SK-N-SH (cell line): Measurements from ENCODE around the gene LRRC17. TPM values are rescaled to one million over a fixed set of nuclear protein-coding genes. Genes with fewer than 3 reads are reported as not detected.

Source experiments
- CTCF ChIA-PET: fragments of 300-600, 350-600 bp; formaldehyde crosslinking; extraction: SDS; loops from one replicate; lab custom pipeline; 2021; lab: Yijun Ruan, JAX
- POLR2A ChIA-PET: fragments of 350-600 bp; sonication (Branson Sonifier 250); formaldehyde crosslinking; extraction: SDS; loops from one replicate; lab custom pipeline; 2020; ENCODE audit warnings: antibody characterized with exemption, inconsistent platforms; lab: Yijun Ruan, JAX
- DNase-seq: peaks from one replicate; pipeline ENCODE4 v3.0.0; 2012
- H2AFZ ChIP-seq: fragments of 200-600 bp; sonication (generic); 2 replicates; pipeline ENCODE4 v1.8.1; 2016; ENCODE audit warnings: antibody characterized with exemption, mild to moderate bottlenecking, low read depth
- H3F3A ChIP-seq: fragments of 200-600 bp; sonication (generic); replicated peaks from 2 replicates; pipeline ENCODE3; 2016; ENCODE audit warnings: antibody characterized with exemption, mild to moderate bottlenecking; ENCODE audit not compliant: insufficient read depth
- H3K27ac ChIP-seq, 2 experiments: fragments of 200-500 bp in 1 of 2; fragments of 200-600 bp in 1 of 2; sonication (Bioruptor generic) in 1 of 2; sonication (generic), shearing (Covaris generic) in 1 of 2; 2 replicates each; pipeline versions ENCODE4 v1.5.1 to v1.6.1; 2014 to 2016; ENCODE audit warnings: low read depth in 2 of 2, inconsistent platforms in 1 of 2, low read length in 1 of 2, mild to moderate bottlenecking in 1 of 2, mixed read lengths in 1 of 2
- H3K27me3 ChIP-seq: fragments of 200-600 bp; sonication (generic), shearing (Covaris generic); 2 replicates; pipeline ENCODE4 v1.6.1; 2016; ENCODE audit warnings: mixed run types; ENCODE audit not compliant: insufficient read depth
- H3K36me3 ChIP-seq, 2 experiments: fragments of 200-500 bp in 1 of 2; fragments of 200-600 bp in 1 of 2; sonication (Bioruptor generic) in 1 of 2; sonication (generic) in 1 of 2; replicated peaks in 1 of 2; 2 replicates each; pipeline versions ENCODE3 to v1.5.1; 2014 to 2016; ENCODE audit warnings: low read length in 1 of 2, mild to moderate bottlenecking in 1 of 2; ENCODE audit not compliant: insufficient read depth in 2 of 2, control insufficient read depth in 1 of 2
- H3K4me1 ChIP-seq, 2 experiments: fragments of 200-500 bp in 1 of 2; fragments of 200-600 bp in 1 of 2; sonication (Bioruptor generic) in 1 of 2; sonication (generic), shearing (Covaris generic) in 1 of 2; 2 replicates each; pipeline versions ENCODE4 v1.5.1 to v1.6.1; 2014 to 2016; ENCODE audit warnings: low read depth in 1 of 2, low read length in 1 of 2, mixed run types in 1 of 2; ENCODE audit not compliant: insufficient read depth in 2 of 2, control insufficient read depth in 1 of 2
- H3K4me2 ChIP-seq: fragments of 200-600 bp; sonication (generic), shearing (Covaris generic); 2 replicates; pipeline ENCODE4 v1.6.1; 2017; ENCODE audit warnings: mixed run types
- H3K4me3 ChIP-seq, 2 experiments: fragments of 200-500 bp in 1 of 2; fragments of 200-600 bp in 1 of 2; sonication (Bioruptor generic) in 1 of 2; sonication (generic), shearing (Covaris generic) in 1 of 2; 2 replicates each; pipeline versions ENCODE4 v1.5.1 to v1.8.1; 2014 to 2016; ENCODE audit warnings: low read depth in 2 of 2, inconsistent platforms in 1 of 2, low read length in 1 of 2, mild to moderate bottlenecking in 1 of 2, mixed read lengths in 1 of 2, moderate library complexity in 1 of 2
- H3K79me2 ChIP-seq: fragments of 200-600 bp; sonication (generic); 2 replicates; pipeline ENCODE4 v1.8.1; 2017; ENCODE audit warnings: mild to moderate bottlenecking; ENCODE audit not compliant: insufficient read depth
- H3K9ac ChIP-seq: fragments of 200-600 bp; sonication (generic); 2 replicates; pipeline ENCODE4 v1.6.1; 2017; ENCODE audit warnings: mixed run types
- H3K9me2 ChIP-seq: fragments of 200-600 bp; sonication (generic); 2 replicates; pipeline ENCODE4 v1.6.1; 2017; ENCODE audit warnings: mixed run types
- H3K9me3 ChIP-seq: fragments of 200-600 bp; sonication (generic); 2 replicates; pipeline ENCODE4 v1.6.1; 2017; ENCODE audit warnings: mixed run types, mild to moderate bottlenecking, moderate library complexity
- H4K20me1 ChIP-seq: fragments of 200-600 bp; sonication (generic); 2 replicates; pipeline ENCODE4 v1.6.1; 2017; ENCODE audit warnings: mild to moderate bottlenecking, mixed run types; ENCODE audit not compliant: insufficient read depth
- CHD2 ChIP-seq: fragments of 150-350 bp; IDR thresholded peaks from 2 replicates; pipeline ENCODE4 v1.6.1; 2018; ENCODE audit warnings: low read length; ENCODE audit not compliant: partially characterized antibody
- ELF1 ChIP-seq: IDR thresholded peaks from 2 replicates; pipeline ENCODE4 v1.4.0; 2012
- EP300 ChIP-seq, 2 experiments: IDR thresholded peaks; 2 replicates each; pipeline versions ENCODE4 v1.4.0 to v1.6.1; 2012; ENCODE audit warnings: borderline replicate concordance in 1 of 2, low read depth in 1 of 2, low read length in 1 of 2
- FOSL2 ChIP-seq: IDR thresholded peaks from 2 replicates; pipeline ENCODE4 v1.4.0; 2012; ENCODE audit warnings: low read depth, mild to moderate bottlenecking, moderate library complexity, borderline replicate concordance
- FOXM1 ChIP-seq: IDR thresholded peaks from 2 replicates; pipeline ENCODE4 v1.4.0; 2012; ENCODE audit warnings: low read depth, mild to moderate bottlenecking
- GABPA ChIP-seq: IDR thresholded peaks from 2 replicates; pipeline ENCODE4 v1.4.0; 2012; ENCODE audit warnings: low read depth, mild to moderate bottlenecking
- GATA2 ChIP-seq: sonication (generic); formaldehyde crosslinking; IDR thresholded peaks from 2 replicates; pipeline ENCODE4 v1.5.0; 2020; ENCODE audit warnings: mild to moderate bottlenecking, missing genetic modification reagents
- MAX ChIP-seq: IDR thresholded peaks from 2 replicates; pipeline ENCODE4 v1.4.0; 2012; ENCODE audit warnings: low read depth
- MEF2A ChIP-seq: IDR thresholded peaks from 2 replicates; pipeline ENCODE4 v1.4.0; 2012; ENCODE audit warnings: low read depth, borderline replicate concordance
- MXI1 ChIP-seq: IDR thresholded peaks from 2 replicates; pipeline ENCODE4 v1.6.1; 2012; ENCODE audit warnings: mild to moderate bottlenecking, low read depth, low read length, improper control_type of control experiment
- NFIC ChIP-seq: IDR thresholded peaks from 2 replicates; pipeline ENCODE4 v1.4.0; 2012; ENCODE audit warnings: borderline replicate concordance
- NRF1 ChIP-seq: IDR thresholded peaks from 2 replicates; pipeline ENCODE4 v1.6.1; 2012; ENCODE audit warnings: low read depth, mild to moderate bottlenecking, low read length
- PBX3 ChIP-seq: IDR thresholded peaks from 2 replicates; pipeline ENCODE4; 2012
- RAD21 ChIP-seq: IDR thresholded peaks from 2 replicates; pipeline ENCODE4 v1.6.1; 2012; ENCODE audit warnings: mild to moderate bottlenecking, low read length
- RCOR1 ChIP-seq: fragments of 150-350 bp; IDR thresholded peaks from 2 replicates; pipeline ENCODE4 v1.6.1; 2017; ENCODE audit warnings: antibody characterized with exemption, low read length
- RFX5 ChIP-seq: IDR thresholded peaks from 2 replicates; pipeline ENCODE4 v1.6.1; 2012; ENCODE audit warnings: mild to moderate bottlenecking, improper control_type of control experiment, low read length
- SIN3A ChIP-seq: IDR thresholded peaks from 2 replicates; pipeline ENCODE4 v1.6.1; 2012; ENCODE audit warnings: low read depth, mild to moderate bottlenecking, low read length, moderate library complexity, borderline replicate concordance
- TCF12 ChIP-seq: IDR thresholded peaks from 2 replicates; pipeline ENCODE4 v1.4.0; 2012
- USF2 ChIP-seq: fragments of 150-350 bp; IDR thresholded peaks from 2 replicates; pipeline ENCODE4 v1.6.1; 2017; ENCODE audit warnings: antibody characterized with exemption, low read length, low read depth, borderline replicate concordance
- WGBS: methylation state at CpG from one replicate; pipeline ENCODE4 v1.1.6; 2017; ENCODE audit warnings: low lambda C conversion rate; 5-methylcytosine and 5-hydroxymethylcytosine counted together
- polyA plus RNA-seq, 3 experiments: library from polyadenylated mRNA; depleted of rRNA; stranded (reverse); fragments of >200 nt; gene quantifications; 2 replicates each; pipeline ENCODE4 v1.2.3, GENCODE V29; 2012
- TF ChIP-seq, protein P1 (sequence below): IDR thresholded peaks from 2 replicates; pipeline ENCODE4 v1.4.0; 2012; ENCODE audit warnings: low read depth, borderline replicate concordance
- TF ChIP-seq, protein P2 (sequence below): fragments of 150-350 bp; IDR thresholded peaks from 2 replicates; pipeline ENCODE4 v1.6.1; 2016; ENCODE audit warnings: mild to moderate bottlenecking, low read depth, low read length

Gene LRRC17
- polyA plus RNA-seq, 1 of the 3 experiments (the other 2 are of a cell fraction): 101 TPM

- Histone ChIP-seq H3F3A (peaks cover 4% of the 10 kb centered on the region), H3K27me3 (no peaks in the 10 kb centered on the region), H3K27ac (peak overlapping the region; percentile 23 to 47; a peak in 2 of 4 replicates), H3K9me3 (no peaks in the 10 kb centered on the region), H3K36me3 (peaks cover 0 to 3% of the 10 kb centered on the region in 2 experiments), H3K4me2 (no peak overlapping the region), H2AFZ (no peak overlapping the region), H3K4me3 (no peak overlapping the region), H3K9ac (no peak overlapping the region), H3K79me2 (no peaks in the 10 kb centered on the region), H4K20me1 (no peaks in the 10 kb centered on the region), H3K4me1 (peaks cover 0 to 41% of the 10 kb centered on the region in 2 experiments; a peak in 2 of 4 replicates), H3K9me2 (no peaks in the 10 kb centered on the region)
- ChIA-PET POLR2A (no interaction called here), CTCF (interaction anchor here (0.9 kb wide), 1 partner anchor 8 kb away, joined by 4 read pairs; no protein-coding TSS in a partner anchor)
- DNase-seq: no peak
- WGBS: 98% methylated on average over 3 of the region's 3 CpGs
- TF ChIP-seq MXI1 (no peak), NFIC (no peak), RAD21 (no peak), SIN3A (no peak), FOSL2 (no peak), USF2 (no peak), NRF1 (no peak), MEF2A (no peak)
- TF ChIP-seq, protein P1, sequence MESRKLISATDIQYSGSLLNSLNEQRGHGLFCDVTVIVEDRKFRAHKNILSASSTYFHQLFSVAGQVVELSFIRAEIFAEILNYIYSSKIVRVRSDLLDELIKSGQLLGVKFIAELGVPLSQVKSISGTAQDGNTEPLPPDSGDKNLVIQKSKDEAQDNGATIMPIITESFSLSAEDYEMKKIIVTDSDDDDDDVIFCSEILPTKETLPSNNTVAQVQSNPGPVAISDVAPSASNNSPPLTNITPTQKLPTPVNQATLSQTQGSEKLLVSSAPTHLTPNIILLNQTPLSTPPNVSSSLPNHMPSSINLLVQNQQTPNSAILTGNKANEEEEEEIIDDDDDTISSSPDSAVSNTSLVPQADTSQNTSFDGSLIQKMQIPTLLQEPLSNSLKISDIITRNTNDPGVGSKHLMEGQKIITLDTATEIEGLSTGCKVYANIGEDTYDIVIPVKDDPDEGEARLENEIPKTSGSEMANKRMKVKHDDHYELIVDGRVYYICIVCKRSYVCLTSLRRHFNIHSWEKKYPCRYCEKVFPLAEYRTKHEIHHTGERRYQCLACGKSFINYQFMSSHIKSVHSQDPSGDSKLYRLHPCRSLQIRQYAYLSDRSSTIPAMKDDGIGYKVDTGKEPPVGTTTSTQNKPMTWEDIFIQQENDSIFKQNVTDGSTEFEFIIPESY: no peak
- TF ChIP-seq, protein P2, sequence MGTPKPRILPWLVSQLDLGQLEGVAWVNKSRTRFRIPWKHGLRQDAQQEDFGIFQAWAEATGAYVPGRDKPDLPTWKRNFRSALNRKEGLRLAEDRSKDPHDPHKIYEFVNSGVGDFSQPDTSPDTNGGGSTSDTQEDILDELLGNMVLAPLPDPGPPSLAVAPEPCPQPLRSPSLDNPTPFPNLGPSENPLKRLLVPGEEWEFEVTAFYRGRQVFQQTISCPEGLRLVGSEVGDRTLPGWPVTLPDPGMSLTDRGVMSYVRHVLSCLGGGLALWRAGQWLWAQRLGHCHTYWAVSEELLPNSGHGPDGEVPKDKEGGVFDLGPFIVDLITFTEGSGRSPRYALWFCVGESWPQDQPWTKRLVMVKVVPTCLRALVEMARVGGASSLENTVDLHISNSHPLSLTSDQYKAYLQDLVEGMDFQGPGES: no peak
These were observed 21.9 kb downstream of the LRRC17 start for GRCh38 chr7:102934701-102935100.

DNA sequence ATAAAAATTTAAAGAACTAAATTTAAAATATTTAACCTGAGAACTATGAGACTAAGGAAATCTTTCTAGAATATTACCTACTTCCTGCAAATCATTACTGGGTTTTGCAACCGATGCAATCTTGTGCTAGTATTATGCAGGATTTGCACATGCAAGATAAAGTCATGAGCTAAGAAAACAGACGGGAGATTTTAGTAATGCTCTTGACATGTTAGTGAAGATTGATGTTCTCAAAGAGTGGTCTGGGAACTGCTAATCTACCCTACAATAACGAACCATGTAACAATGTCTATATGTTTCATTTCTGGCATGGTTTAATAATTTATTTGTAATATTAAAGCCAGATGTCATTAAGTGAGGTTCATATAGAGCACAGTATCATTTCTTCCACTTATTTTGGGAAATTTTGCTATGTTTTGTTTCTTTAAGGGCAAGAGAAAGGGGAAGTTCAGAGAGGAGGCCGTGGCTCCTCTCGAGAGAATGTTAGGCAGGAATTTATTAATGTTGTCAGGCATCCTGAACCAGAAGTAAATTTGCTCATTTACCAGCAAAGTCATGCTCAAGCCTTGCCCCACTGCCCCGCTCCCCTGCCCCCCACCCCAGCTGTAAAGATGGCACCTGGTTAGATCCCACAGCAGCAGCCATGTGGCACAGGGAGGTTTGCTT is 22.8 kb downstream of the LRRC17 start:
- ChIA-PET POLR2A (no interaction called here), CTCF (interaction anchor here (0.6 kb wide), 1 partner anchor 170 kb away, joined by 4 read pairs; no protein-coding TSS in a partner anchor)
- WGBS: 53% methylated on average over 6 of the region's 6 CpGs
- peak overlapping the region; percentile 47; the same call in 1 of the 2 replicates for H2AFZ ChIP-seq
- peaks cover 4% of the 10 kb centered on the region for H3F3A ChIP-seq
- DNase-seq: peak; percentile 56
- H3K9me2 ChIP-seq: no peaks in the 10 kb centered on the region
- H3K4me2 ChIP-seq: no peak overlapping the region; the same call in 1 of the 2 replicates
- no peak overlapping the region for H3K4me3 ChIP-seq
- H3K27ac ChIP-seq: peak overlapping the region; percentile 29 to 78; a peak in 3 of 4 replicates
- H3K9ac ChIP-seq: no peak overlapping the region
- peaks cover 0 to 3% of the 10 kb centered on the region in 2 experiments for H3K36me3 ChIP-seq
- no peaks in the 10 kb centered on the region for H3K9me3 ChIP-seq
- H3K4me1 ChIP-seq: peaks cover 0 to 41% of the 10 kb centered on the region in 2 experiments; a peak in 2 of 4 replicates
- H3K79me2 ChIP-seq: no peaks in the 10 kb centered on the region
- no peaks in the 10 kb centered on the region for H4K20me1 ChIP-seq
- no peaks in the 10 kb centered on the region for H3K27me3 ChIP-seq
- no peak for TF ChIP-seq RFX5
- TF ChIP-seq GATA2 (CRISPR knock-in tag): peak; percentile 71
- TF ChIP-seq GABPA: no peak
- peak in 1 of 2 experiments; percentile 91; a peak in 2 of 4 replicates for TF ChIP-seq EP300 (IDR thresholded peaks at IDR 0.05; ENCODE audit: borderline replicate concordance in 1 of 2, low read depth in 1 of 2, low read length in 1 of 2)
- no peak for TF ChIP-seq USF2
- TF ChIP-seq FOXM1: no peak
- peak; percentile 53 for TF ChIP-seq PBX3
- TF ChIP-seq MXI1: peak; percentile 62; the same call in 1 of the 2 replicates
- peak; percentile 88 for TF ChIP-seq CHD2
- peak; percentile 87 for TF ChIP-seq RCOR1
- TF ChIP-seq NFIC: no peak
- TF ChIP-seq FOSL2: no peak
- TF ChIP-seq TCF12: peak; percentile 61
- TF ChIP-seq MAX: no peak
- TF ChIP-seq ELF1: no peak
